ENCODE measurements around the gene CTNNA2. TPM values are rescaled to one million over a fixed set of nuclear protein-coding genes. Genes with fewer than 3 reads are reported as not detected.
"Not testable (repeated sequence)": the region's sequence is repeated elsewhere in the genome, so short reads cannot be mapped to it uniquely, and the experiment has no call there.

Gene CTNNA2
- total RNA-seq, 1 experiment from 2014 or later = 2.6 TPM

DNA sequence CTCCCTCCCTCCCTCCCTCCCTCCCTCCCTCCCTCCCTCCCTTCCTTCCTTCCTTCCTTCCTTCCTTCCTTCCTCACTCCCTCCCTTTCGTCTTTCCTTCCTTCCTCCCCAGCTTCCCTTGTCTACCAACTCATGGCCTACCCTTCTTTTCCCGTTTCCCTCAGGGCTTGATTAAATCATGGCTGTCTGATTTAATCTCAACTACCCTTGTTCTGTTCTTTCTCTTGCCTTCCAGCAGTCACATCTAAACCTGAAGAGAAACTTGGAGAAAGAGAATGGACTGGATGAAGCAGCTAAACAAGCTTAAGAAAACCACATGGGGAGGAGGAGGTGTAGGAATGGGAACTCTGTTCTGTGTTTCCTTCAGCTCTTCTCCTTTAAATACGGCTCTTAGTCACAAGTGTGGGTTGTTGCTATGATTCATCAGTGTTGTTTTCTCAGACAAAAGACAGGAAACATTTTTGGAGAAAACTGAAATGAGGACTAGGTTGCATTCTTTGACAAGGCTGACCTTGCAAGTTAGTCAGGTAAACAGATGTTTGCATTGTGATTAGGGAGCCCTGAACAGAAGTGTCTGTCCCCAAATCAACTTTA lies 613.8 kb downstream of the CTNNA2 start:
- no peak for DNase-seq
- Histone ChIP-seq H3K4me3 (ENCODE audit: insufficient read depth, low read depth, low read length) (no peak overlapping the region), H3K27me3 (ENCODE audit: control insufficient read depth, insufficient read depth, low read length) (no peaks in the 10 kb centered on the region; the same call in 1 of the 2 replicates), H3K36me3 (replicated peaks; ENCODE audit: control insufficient read depth, insufficient read depth, low read length) (no peaks in the 10 kb centered on the region)

GRCh38 chr2:80128080-80128479 lies 615.2 kb downstream of the CTNNA2 start:
- H3K36me3 ChIP-seq (replicated peaks; ENCODE audit: control insufficient read depth, insufficient read depth, low read length) = no peaks in the 10 kb centered on the region
- no peak overlapping the region for H3K4me3 ChIP-seq (ENCODE audit: insufficient read depth, low read depth, low read length)
- no peaks in the 10 kb centered on the region for H3K27me3 ChIP-seq (ENCODE audit: control insufficient read depth, insufficient read depth, low read length)
- DNase-seq = no peak

- Histone ChIP-seq H3K4me3 (ENCODE audit: insufficient read depth, low read depth, low read length) (no peak overlapping the region), H3K36me3 (replicated peaks; ENCODE audit: control insufficient read depth, insufficient read depth, low read length) (no peaks in the 10 kb centered on the region), H3K27me3 (ENCODE audit: control insufficient read depth, insufficient read depth, low read length) (no peaks in the 10 kb centered on the region)
- no peak for DNase-seq
Measured at GRCh38 chr2:80132281-80132680, 619.4 kb downstream of the CTNNA2 start.

- no peak for DNase-seq
- no peaks in the 10 kb centered on the region for H3K27me3 ChIP-seq (ENCODE audit: control insufficient read depth, insufficient read depth, low read length)
- H3K36me3 ChIP-seq (replicated peaks; ENCODE audit: control insufficient read depth, insufficient read depth, low read length) = no peaks in the 10 kb centered on the region
- no peak overlapping the region for H3K4me3 ChIP-seq (ENCODE audit: insufficient read depth, low read depth, low read length)
Measured at GRCh38 chr2:80135001-80135400, 622.1 kb downstream of the CTNNA2 start.

GRCh38 chr2:80136338-80136737 lies 623.5 kb downstream of the CTNNA2 start:
- Histone ChIP-seq H3K27me3 (ENCODE audit: control insufficient read depth, insufficient read depth, low read length) (no peaks in the 10 kb centered on the region), H3K4me3 (ENCODE audit: insufficient read depth, low read depth, low read length) (no peak overlapping the region), H3K36me3 (replicated peaks; ENCODE audit: control insufficient read depth, insufficient read depth, low read length) (no peaks in the 10 kb centered on the region)
- DNase-seq = no peak

DNA sequence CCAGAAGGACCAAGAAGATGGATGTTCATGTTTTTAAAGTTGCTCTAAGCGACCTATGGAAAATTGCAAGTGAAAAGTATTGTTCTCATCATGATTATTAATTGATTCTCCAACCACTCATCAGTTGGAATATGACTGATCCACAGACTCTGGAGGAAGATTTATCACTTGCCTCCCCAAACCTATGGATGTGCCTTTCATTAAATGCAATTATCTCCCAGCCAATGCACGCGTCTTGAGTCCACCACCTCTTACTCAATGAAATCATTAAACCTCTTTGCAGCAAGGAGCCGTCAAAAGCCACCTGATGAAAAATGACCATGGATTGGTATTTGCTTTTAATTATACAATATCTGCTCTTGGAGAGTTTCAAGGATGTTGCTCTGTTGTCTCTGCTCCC lies 626.1 kb downstream of the CTNNA2 start:
- no peak for DNase-seq
- H3K27me3 ChIP-seq (ENCODE audit: control insufficient read depth, insufficient read depth, low read length) = no peaks in the 10 kb centered on the region
- no peaks in the 10 kb centered on the region for H3K36me3 ChIP-seq (replicated peaks; ENCODE audit: control insufficient read depth, insufficient read depth, low read length)
- H3K4me3 ChIP-seq (ENCODE audit: insufficient read depth, low read depth, low read length) = no peak overlapping the region

DNA sequence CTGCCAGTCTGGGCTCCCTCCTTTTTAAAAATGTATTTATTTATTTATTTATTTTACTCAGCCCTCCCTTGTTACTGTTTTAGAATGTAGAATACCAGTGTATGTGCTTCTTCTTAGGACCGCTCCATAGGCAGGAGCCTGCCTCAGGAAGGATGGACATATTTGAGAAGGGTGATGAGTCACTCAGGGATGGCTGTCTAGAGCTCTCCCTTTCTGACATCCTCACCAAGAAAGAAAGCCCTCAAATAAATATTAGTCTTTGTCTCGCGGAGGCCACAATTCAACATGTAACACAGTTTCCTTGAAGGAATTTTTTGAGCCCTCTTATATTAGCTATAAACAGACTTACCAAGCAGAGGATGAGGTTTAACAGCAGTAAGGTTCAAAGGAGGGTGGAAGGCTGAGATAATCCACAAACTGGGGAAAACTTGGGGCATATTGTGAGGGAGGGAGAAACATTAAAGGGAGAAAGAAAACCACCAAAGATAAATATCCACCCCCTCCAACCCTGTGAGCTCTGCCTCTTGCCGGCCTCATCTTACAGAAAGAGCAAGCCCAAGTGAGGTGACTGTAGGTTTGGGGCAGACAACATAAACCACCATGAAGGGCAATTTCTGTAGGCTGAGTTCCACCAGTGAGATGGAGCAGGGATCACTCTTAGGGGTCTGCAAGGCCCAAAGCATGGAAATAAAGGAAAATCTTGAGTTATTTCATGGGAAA lies 628.3 kb downstream of the CTNNA2 start:
- Histone ChIP-seq H3K36me3 (replicated peaks; ENCODE audit: control insufficient read depth, insufficient read depth, low read length) (no peaks in the 10 kb centered on the region), H3K27me3 (ENCODE audit: control insufficient read depth, insufficient read depth, low read length) (no peaks in the 10 kb centered on the region), H3K4me3 (ENCODE audit: insufficient read depth, low read depth, low read length) (no peak overlapping the region)
- DNase-seq = no peak

- Histone ChIP-seq H3K36me3 (replicated peaks; ENCODE audit: control insufficient read depth, insufficient read depth, low read length) (no peaks in the 10 kb centered on the region), H3K4me3 (ENCODE audit: insufficient read depth, low read depth, low read length) (no peak overlapping the region), H3K27me3 (ENCODE audit: control insufficient read depth, insufficient read depth, low read length) (no peaks in the 10 kb centered on the region)
- no peak for DNase-seq
Measured at GRCh38 chr2:80145499-80145898, 632.6 kb downstream of the CTNNA2 start.

GRCh38 chr2:80146757-80147156 lies 633.9 kb downstream of the CTNNA2 start:
- DNase-seq; H3K27me3 ChIP-seq (ENCODE audit: control insufficient read depth, insufficient read depth, low read length); H3K36me3 ChIP-seq (replicated peaks; ENCODE audit: control insufficient read depth, insufficient read depth, low read length); H3K4me3 ChIP-seq (ENCODE audit: insufficient read depth, low read depth, low read length): not testable (repeated sequence)

GRCh38 chr2:80147690-80148089 lies 634.8 kb downstream of the CTNNA2 start:
- Histone ChIP-seq H3K4me3 (ENCODE audit: insufficient read depth, low read depth, low read length) (no peak overlapping the region), H3K36me3 (replicated peaks; ENCODE audit: control insufficient read depth, insufficient read depth, low read length) (no peaks in the 10 kb centered on the region), H3K27me3 (ENCODE audit: control insufficient read depth, insufficient read depth, low read length) (no peaks in the 10 kb centered on the region)
- no peak for DNase-seq

- H3K27me3 ChIP-seq (ENCODE audit: control insufficient read depth, insufficient read depth, low read length) = no peaks in the 10 kb centered on the region
- H3K36me3 ChIP-seq (replicated peaks; ENCODE audit: control insufficient read depth, insufficient read depth, low read length) = no peaks in the 10 kb centered on the region
- no peak overlapping the region for H3K4me3 ChIP-seq (ENCODE audit: insufficient read depth, low read depth, low read length)
- no peak for DNase-seq
Measured at GRCh38 chr2:80148906-80149305, 636.1 kb downstream of the CTNNA2 start.

DNA sequence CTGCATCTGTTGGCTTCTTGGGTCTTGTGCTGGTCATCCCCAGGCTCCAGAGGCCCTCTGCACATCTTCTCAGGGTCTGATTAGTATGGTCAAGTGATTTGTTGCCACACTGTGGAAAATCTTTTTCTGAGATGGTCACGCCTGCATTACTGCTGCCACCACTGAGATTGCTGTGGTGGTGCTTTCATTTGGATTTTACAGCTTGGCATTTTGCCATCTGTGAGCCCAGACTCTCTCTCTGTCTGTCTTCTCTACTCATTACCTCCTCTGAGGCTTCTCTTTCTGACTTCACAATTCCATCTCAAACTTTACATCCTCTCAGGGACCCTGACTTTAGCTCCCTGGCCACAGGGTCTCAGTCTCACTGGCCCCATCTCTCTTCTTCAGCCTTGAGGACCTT lies 637.1 kb downstream of the CTNNA2 start:
- H3K4me3 ChIP-seq (ENCODE audit: insufficient read depth, low read depth, low read length) = no peak overlapping the region
- H3K36me3 ChIP-seq (replicated peaks; ENCODE audit: control insufficient read depth, insufficient read depth, low read length) = no peaks in the 10 kb centered on the region
- H3K27me3 ChIP-seq (ENCODE audit: control insufficient read depth, insufficient read depth, low read length) = no peaks in the 10 kb centered on the region
- DNase-seq = no peak

GRCh38 chr2:80151248-80151647 lies 638.4 kb downstream of the CTNNA2 start:
- DNase-seq = no peak
- no peak overlapping the region for H3K4me3 ChIP-seq (ENCODE audit: insufficient read depth, low read depth, low read length)
- H3K36me3 ChIP-seq (replicated peaks; ENCODE audit: control insufficient read depth, insufficient read depth, low read length) = no peaks in the 10 kb centered on the region
- no peaks in the 10 kb centered on the region for H3K27me3 ChIP-seq (ENCODE audit: control insufficient read depth, insufficient read depth, low read length)

- Histone ChIP-seq H3K27me3 (ENCODE audit: control insufficient read depth, insufficient read depth, low read length) (no peaks in the 10 kb centered on the region), H3K36me3 (replicated peaks; ENCODE audit: control insufficient read depth, insufficient read depth, low read length) (no peaks in the 10 kb centered on the region), H3K4me3 (ENCODE audit: insufficient read depth, low read depth, low read length) (no peak overlapping the region)
- no peak for DNase-seq
Measured at GRCh38 chr2:80151651-80152050, 638.8 kb downstream of the CTNNA2 start.

- no peak for DNase-seq
- no peaks in the 10 kb centered on the region for H3K27me3 ChIP-seq (ENCODE audit: control insufficient read depth, insufficient read depth, low read length)
- H3K4me3 ChIP-seq (ENCODE audit: insufficient read depth, low read depth, low read length) = no peak overlapping the region
- H3K36me3 ChIP-seq (replicated peaks; ENCODE audit: control insufficient read depth, insufficient read depth, low read length) = no peaks in the 10 kb centered on the region
Measured at GRCh38 chr2:80153151-80153550, 640.3 kb downstream of the CTNNA2 start.
